Effector memory CD8-positive, alpha-beta T cell (primary cell): Measurements from ENCODE around the gene PPP1R16B.
A peak's percentile ranks its signal among the peaks of the same experiment; 100 is the strongest.
"Not testable (repeated sequence)": the region's sequence is repeated elsewhere in the genome, so short reads cannot be mapped to it uniquely, and the experiment has no call there.

Experiments
- ATAC-seq: fragments of 150-1000 bp; cut with Tn5 transposase; replicated peaks from 2 replicates; pipeline ENCODE4 v1.10.0; 2021; ENCODE audit warnings: mild to moderate bottlenecking, moderate library complexity
- DNase-seq, 3 experiments: peaks; one replicate each; pipeline ENCODE4 v3.0.0; 2021
- H3K27ac Mint-ChIP-seq, 2 donors: one replicate each; pipeline ENCODE4 v1.8.0; 2022; ENCODE audit warnings: mild to moderate bottlenecking in 2 of 2, mixed read lengths in 2 of 2, moderate library complexity in 2 of 2
- H3K27me3 Mint-ChIP-seq, 2 donors: one replicate each; pipeline ENCODE4 v1.8.0; 2022; ENCODE audit warnings: mixed read lengths in 2 of 2
- H3K36me3 Mint-ChIP-seq: one replicate; pipeline ENCODE4 v1.8.0; 2022; ENCODE audit warnings: mild to moderate bottlenecking, moderate library complexity, mixed read lengths; ENCODE audit not compliant: insufficient read depth
- H3K4me1 Mint-ChIP-seq, 2 donors: one replicate each; pipeline ENCODE4 v1.8.0; 2022; ENCODE audit warnings: low read depth in 2 of 2, mixed read lengths in 2 of 2
- H3K4me3 Mint-ChIP-seq, 2 donors: one replicate each; pipeline ENCODE4 v1.8.0; 2022; ENCODE audit warnings: mild to moderate bottlenecking in 2 of 2, mixed read lengths in 2 of 2, moderate library complexity in 2 of 2
- H3K9me3 Mint-ChIP-seq, 2 donors: one replicate each; pipeline ENCODE4 v1.8.0; 2022; ENCODE audit warnings: mixed read lengths in 2 of 2

The PPP1R16B gene

DNA sequence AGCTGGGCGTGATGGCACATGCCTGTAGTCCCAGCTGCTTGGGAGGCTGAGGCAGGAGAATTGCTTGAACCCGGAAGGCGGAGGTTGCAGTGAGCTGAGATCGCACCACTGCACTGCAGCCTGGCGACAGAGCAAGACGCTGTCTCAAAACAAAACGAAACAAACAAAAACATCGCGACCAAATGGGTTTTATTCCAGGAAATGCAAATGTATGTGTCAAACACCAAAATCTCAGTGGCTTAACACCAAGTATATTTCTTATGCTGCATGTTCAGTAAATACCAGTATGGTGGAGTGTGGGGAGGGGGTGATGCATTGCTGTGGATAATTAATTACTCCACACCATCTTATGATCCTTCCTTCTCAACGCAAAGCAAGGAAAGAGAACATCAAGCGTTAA is 29.1 kb upstream of the PPP1R16B start:
- Mint-ChIP-seq H3K4me3 (peak overlapping the region; percentile 66 to 71), H3K27me3 (no peaks in the 10 kb centered on the region), H3K4me1 (peaks cover 2 to 8% of the 10 kb centered on the region in 2 donors), H3K9me3 (peaks cover 3 to 8% of the 10 kb centered on the region in 2 donors), H3K27ac (peak overlapping the region; percentile 94 to 95), H3K36me3 (peaks cover 23% of the 10 kb centered on the region)
- peak; percentile 91 for ATAC-seq
- peak; percentile 24 to 34 (median 25) for DNase-seq

DNA sequence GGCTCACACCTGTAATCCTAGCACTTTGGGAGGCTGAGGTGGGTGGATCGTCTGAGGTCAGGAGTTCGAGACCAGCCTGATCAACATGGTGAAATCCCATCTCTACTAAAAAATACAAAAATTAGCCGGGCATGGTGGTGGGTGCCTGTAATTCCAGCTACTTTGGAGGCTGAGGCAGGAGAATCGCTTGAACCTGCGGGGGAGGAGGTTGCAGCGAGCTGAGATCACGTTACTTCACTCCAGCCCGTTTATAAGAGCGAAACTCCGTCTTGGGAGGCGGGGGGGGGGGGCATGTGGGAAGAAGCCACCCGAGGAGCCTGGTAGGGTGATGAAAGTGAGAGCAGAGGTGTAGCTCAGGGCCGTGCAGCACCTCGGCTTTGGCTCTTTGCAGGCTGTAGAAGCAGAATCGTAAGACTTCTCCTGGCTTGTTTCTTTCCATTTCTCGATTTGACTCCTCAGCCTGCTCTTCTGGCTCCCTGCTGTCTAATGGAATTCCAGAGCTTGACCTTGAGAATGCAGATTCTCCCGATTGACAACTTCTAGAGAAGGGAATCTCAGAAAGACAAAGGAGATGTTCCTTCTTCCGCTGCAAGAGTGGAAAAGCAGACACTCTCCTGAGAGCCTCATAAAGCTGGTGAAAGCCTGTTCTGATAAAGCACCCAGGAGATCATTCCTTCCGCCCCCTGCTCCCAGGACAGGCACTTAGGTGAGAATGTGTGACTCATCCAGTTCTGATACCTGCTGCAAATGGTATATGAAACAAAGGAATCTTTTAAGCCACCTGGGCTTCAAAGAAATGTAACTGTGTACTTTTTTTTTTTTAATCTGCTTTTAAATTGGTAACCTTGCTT is 26.0 kb upstream of the PPP1R16B start:
- Mint-ChIP-seq H3K36me3 (peaks cover 5% of the 10 kb centered on the region), H3K27me3 (no peaks in the 10 kb centered on the region), H3K27ac (peak overlapping the region in 1 of 2 donors; percentile 46), H3K4me1 (peaks cover 0 to 8% of the 10 kb centered on the region in 2 donors), H3K9me3 (no peaks in the 10 kb centered on the region), H3K4me3 (no peak overlapping the region)
- DNase-seq (no peak), ATAC-seq (no peak)

DNA sequence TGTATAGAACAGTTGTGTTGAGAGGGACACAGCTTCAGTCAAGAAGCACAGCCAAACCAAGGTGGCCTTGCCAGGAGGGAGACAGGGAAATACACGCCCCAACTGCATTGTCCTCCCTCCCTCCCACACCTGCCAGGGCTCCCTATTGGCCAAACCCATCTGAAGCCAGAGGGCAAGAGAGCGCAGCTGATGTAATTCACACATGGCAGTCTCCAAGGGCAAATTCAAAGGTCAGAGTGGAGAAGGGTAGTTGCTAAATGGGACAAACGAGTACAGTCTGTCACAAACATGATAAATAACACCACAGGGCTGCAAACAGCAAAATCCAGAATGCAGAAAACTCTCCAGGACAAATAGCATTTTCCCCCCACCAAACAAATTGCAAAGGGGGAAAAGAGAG is 23.2 kb upstream of the PPP1R16B start:
- Mint-ChIP-seq H3K4me1 (no peaks in the 10 kb centered on the region), H3K27me3 (no peaks in the 10 kb centered on the region), H3K27ac (peak overlapping the region in 1 of 2 donors; percentile 41), H3K9me3 (no peaks in the 10 kb centered on the region), H3K4me3 (no peak overlapping the region), H3K36me3 (peaks cover 5% of the 10 kb centered on the region)
- DNase-seq (no peak), ATAC-seq (no peak)

DNA sequence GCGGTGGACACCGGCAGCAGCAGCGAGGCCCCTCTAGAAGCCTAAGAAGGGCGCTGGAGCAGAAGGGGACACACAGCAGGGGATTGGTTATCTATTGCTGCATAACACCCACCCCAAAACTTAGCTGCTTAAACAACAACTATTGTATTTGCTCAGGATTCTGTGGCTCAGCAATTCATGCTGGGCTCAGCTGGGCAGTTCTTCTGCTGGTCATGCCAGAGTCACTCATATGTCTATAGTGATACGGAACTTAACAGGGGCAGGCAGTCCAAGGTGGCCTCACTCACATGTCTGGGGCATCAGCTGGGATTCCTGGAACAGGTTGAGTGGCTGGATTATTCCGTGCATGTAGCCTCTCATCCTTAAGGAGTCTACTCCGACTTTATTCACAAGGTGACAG is 17.6 kb upstream of the PPP1R16B start:
- no peaks in the 10 kb centered on the region for H3K36me3 Mint-ChIP-seq
- peaks cover 3 to 4% of the 10 kb centered on the region in 2 donors for H3K4me1 Mint-ChIP-seq
- H3K27me3 Mint-ChIP-seq = no peaks in the 10 kb centered on the region

DNA sequence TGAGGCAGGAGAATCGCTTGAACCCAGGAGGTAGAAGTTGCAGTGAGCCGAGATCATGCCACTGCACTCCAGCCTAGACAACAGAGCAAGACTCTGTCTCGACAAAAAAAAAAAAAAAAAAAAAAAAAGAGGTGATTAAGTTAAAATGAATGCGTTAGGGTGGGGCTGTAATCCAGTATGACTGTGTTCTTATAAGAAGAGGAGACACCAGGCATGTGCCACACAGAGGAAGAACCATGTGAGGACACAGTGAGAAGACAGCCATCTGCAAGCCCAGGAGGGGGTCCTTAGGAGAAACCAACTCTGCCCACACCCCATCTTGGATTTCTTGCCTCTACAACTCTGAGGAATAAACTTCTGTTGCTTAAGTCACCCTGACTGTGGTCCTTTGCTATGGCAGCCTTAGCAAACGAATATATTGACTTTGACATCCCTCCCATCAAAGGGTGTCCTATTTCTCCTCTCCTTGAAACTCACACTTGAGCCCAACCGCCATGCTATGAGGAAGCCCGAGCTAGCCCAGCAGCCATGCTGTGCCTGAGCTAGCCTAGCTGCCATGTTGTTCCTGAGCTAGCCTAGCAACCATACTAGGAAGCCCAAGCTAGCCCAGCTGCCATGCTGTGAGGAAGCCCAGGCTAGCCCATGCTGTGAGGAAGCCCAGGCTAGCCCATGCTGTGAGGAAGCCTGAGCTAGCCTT is 15.8 kb upstream of the PPP1R16B start:
- ATAC-seq (no peak), DNase-seq (no peak)
- Mint-ChIP-seq H3K4me1 (peaks cover 4 to 7% of the 10 kb centered on the region in 2 donors), H3K27ac (no peak overlapping the region), H3K36me3 (no peaks in the 10 kb centered on the region), H3K4me3 (no peak overlapping the region), H3K27me3 (no peaks in the 10 kb centered on the region), H3K9me3 (no peaks in the 10 kb centered on the region)

More for the DNA sequence above, 17.6 kb upstream of the PPP1R16B start:
- DNase-seq = no peak
- Mint-ChIP-seq H3K4me3 (no peak overlapping the region), H3K27ac (no peak overlapping the region), H3K9me3 (no peaks in the 10 kb centered on the region)
- ATAC-seq = no peak

DNA sequence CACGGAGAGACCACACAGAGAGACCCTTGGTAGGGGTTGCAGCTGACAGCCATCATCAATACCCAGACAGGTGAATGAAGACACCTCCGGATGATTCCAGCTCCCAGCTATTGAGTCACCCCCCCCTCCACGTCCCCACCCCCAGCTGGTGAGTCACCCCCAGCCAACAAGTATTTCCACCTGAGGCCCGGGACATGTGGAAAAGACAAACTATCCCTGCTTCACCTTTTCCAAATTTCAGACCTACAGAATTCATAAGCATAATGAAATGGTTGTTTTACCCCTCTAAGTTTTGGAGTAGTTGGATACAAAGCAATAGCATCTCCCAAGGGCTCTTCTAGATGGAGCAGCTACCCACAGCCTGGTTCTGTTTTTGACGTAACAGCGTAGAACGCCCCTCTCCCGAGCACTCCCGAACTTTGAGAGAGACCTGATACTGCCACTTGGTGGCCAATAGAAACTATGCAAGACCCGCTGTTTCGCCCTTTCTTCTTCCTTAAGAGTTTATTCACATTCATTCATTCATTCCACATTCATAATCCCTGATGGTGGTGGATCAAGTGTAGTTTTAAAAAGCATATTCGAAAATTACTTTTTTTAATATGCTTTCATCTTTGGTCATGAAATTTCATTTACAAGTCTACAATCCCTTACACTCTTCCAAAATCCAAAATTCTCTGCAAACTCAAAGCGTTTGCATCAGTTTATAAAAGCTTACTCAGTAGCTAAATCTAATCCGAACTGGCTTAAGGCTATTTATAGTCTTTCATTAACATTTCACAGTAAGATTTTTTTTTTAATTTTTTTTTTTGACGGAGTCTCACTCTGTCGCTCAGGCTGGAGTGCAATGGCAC is 15.1 kb upstream of the PPP1R16B start:
- no peaks in the 10 kb centered on the region for H3K27me3 Mint-ChIP-seq
- ATAC-seq (no peak), DNase-seq (peak in 1 of 3 experiments; percentile 33)
- no peaks in the 10 kb centered on the region for H3K36me3 Mint-ChIP-seq
- no peaks in the 10 kb centered on the region for H3K9me3 Mint-ChIP-seq
- H3K4me3 Mint-ChIP-seq = peak overlapping the region in 1 of 2 donors; percentile 56
- peak overlapping the region in 1 of 2 donors; percentile 84 for H3K27ac Mint-ChIP-seq
- peaks cover 4 to 7% of the 10 kb centered on the region in 2 donors for H3K4me1 Mint-ChIP-seq

DNA sequence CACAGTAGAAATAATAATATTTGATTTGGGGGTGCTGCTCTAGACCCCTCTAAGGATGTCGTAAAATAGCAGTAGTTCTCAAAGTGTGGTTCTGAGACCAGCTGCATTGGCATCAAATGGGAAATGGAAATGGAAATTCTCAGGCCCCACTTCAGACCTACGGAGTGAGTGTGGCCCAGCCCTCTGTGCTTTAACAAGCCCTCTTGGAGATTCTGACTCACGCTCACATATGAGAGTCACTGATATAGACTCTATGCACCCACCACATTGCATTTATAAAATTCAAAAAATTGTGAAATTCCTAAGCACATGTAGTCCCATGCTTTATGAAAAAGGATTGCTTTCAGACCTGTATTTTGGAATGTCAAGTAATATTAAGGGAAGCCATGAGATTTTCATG is 14.2 kb upstream of the PPP1R16B start:
- Mint-ChIP-seq H3K9me3 (no peaks in the 10 kb centered on the region), H3K36me3 (no peaks in the 10 kb centered on the region), H3K27me3 (no peaks in the 10 kb centered on the region), H3K27ac (no peak overlapping the region), H3K4me3 (no peak overlapping the region), H3K4me1 (peaks cover 4 to 7% of the 10 kb centered on the region in 2 donors)
- DNase-seq = no peak
- no peak for ATAC-seq

DNA sequence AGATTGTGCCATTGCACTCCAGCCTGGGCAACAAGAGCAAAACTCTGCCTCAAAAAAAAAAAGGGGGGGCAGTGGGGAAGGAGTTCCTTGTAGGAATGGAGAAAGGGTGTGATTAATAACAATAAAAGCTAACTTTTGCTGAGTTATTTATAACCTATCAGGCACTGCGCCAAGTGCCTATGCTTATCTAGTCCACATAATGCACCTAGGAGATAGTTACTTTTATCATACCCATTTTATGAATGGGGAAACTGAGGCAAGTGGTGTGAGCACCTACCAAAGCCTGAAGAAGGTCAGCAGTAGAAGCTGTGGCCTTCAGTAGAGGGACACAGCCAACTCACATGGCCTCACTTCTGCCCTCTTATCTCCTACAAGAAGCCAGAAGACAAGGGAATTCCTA is 13.6 kb upstream of the PPP1R16B start:
- no peak overlapping the region for H3K4me3 Mint-ChIP-seq
- no peaks in the 10 kb centered on the region for H3K9me3 Mint-ChIP-seq
- DNase-seq (no peak), ATAC-seq (no peak)
- no peak overlapping the region for H3K27ac Mint-ChIP-seq
- H3K27me3 Mint-ChIP-seq = no peaks in the 10 kb centered on the region
- H3K4me1 Mint-ChIP-seq = peaks cover 4 to 7% of the 10 kb centered on the region in 2 donors
- no peaks in the 10 kb centered on the region for H3K36me3 Mint-ChIP-seq

DNA sequence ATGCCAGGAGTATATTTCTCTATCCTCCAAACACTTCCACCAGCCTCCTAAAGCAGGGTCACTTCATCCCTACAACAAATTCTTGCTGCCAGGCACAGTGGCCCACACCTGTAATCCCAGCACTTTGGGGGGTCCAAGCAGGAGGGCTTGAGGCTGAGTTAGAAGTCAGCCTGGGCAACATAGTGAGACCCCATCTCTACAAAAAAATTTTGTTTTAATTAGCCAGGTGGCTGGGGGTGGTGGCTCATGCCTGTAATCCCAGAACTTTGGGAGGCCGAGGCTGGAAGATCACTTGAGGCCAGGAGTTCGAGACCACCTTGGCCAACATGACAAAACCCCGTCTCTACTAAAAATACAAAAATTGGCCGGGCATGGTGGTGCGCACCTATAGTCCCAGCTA is 11.4 kb upstream of the PPP1R16B start:
- H3K27me3 Mint-ChIP-seq, H3K36me3 Mint-ChIP-seq, H3K27ac Mint-ChIP-seq, DNase-seq, H3K9me3 Mint-ChIP-seq, H3K4me3 Mint-ChIP-seq, ATAC-seq: not testable (repeated sequence)
- H3K4me1 Mint-ChIP-seq = peaks cover 9 to 12% of the 10 kb centered on the region in 2 donors

DNA sequence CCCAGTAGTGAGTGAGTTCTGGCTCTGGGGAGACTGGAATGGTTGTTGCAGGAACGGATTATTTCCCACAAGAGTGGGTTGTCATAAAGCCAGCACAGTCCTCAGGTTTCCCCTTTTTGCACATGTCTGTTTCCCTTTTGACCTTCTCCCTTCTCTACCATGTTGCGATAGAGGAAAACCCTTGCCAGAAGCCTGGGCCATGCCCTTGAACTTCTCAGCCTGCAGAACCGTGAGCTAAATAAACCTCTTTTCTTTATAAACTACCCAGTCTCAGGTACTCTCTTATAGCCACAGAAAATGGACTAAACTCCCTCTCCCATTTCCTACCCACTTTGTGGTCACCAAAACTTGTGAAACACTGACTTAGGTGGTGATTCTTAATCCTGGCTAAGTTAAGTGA is 7.2 kb upstream of the PPP1R16B start:
- no peak for DNase-seq
- Mint-ChIP-seq H3K27me3 (no peaks in the 10 kb centered on the region), H3K4me3 (no peak overlapping the region), H3K9me3 (no peaks in the 10 kb centered on the region), H3K4me1 (peaks cover 12 to 14% of the 10 kb centered on the region in 2 donors), H3K27ac (peak overlapping the region in 1 of 2 donors; percentile 77), H3K36me3 (peaks cover 3% of the 10 kb centered on the region)
- ATAC-seq = no peak

DNA sequence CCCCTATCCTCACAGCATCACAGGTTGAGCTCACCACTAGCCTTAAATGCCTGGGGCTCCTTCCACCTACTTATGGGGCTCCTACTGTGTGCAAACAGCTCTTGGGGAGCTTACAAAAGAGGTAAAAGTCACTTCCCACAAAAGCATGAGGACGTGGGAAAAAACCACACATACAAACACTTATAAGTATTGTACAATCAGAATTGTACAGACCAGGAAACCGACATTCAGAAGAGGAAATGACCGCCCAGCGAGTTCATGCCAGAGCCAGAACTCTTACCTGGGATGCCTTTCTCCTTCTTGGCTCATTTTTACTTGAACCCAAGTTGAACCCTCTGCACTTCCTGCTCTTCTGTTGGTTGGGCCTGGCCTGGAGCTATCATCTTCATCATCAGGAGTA is 6.3 kb upstream of the PPP1R16B start:
- Mint-ChIP-seq H3K27me3 (no peaks in the 10 kb centered on the region), H3K4me1 (peaks cover 11 to 20% of the 10 kb centered on the region in 2 donors), H3K9me3 (no peaks in the 10 kb centered on the region), H3K36me3 (peaks cover 3% of the 10 kb centered on the region), H3K27ac (peak overlapping the region; percentile 69 to 77), H3K4me3 (no peak overlapping the region)
- ATAC-seq (no peak), DNase-seq (no peak)

DNA sequence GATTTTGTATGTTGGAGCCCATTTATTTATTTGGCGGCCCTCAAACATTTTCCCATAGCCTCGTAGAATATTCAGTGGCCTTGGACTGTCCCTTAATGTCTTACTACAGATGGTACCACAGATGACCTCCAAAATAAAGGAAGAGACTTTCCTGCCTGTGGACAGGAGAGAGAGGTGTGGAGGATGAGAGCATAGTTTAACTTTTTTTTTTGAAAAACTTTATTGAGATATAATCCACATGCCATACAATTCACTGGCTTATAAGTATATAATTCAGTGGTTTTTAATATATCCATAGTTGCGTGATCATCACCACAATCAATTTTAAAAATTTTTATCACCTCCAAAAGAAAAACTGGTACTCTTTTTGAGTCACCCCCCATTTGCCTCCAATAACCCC is 4.6 kb upstream of the PPP1R16B start:
- no peak overlapping the region for H3K4me3 Mint-ChIP-seq
- H3K27me3 Mint-ChIP-seq = no peaks in the 10 kb centered on the region
- no peak for ATAC-seq
- peaks cover 21 to 30% of the 10 kb centered on the region in 2 donors for H3K4me1 Mint-ChIP-seq
- H3K36me3 Mint-ChIP-seq = peaks cover 19% of the 10 kb centered on the region
- no peak overlapping the region for H3K27ac Mint-ChIP-seq
- no peak for DNase-seq
- H3K9me3 Mint-ChIP-seq = no peaks in the 10 kb centered on the region

DNA sequence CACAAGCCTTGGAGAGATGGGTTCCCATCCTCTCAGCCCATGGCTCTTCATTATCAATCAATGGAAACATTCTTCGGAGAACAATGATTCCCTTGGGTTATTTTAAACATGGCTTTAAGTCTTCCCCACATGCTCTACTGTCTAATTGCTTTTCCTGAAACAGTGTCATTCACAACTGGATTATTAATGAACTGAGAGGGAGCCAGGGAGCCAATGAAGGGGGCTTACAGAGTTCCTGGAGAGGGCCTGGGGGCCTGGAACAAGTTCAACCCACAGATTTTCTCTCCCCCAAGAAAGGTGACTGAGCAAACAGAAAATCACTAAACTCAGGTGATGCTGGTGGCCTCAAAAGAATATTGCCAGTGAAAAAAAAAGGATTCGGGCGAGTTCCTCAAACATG is 1.3 kb upstream of the PPP1R16B start:
- H3K4me3 Mint-ChIP-seq = peak overlapping the region; percentile 85
- ATAC-seq = no peak
- H3K27ac Mint-ChIP-seq = peak overlapping the region; percentile 98 to 99
- H3K36me3 Mint-ChIP-seq = peaks cover 48% of the 10 kb centered on the region
- DNase-seq = no peak
- no peaks in the 10 kb centered on the region for H3K9me3 Mint-ChIP-seq
- no peaks in the 10 kb centered on the region for H3K27me3 Mint-ChIP-seq
- H3K4me1 Mint-ChIP-seq = peaks cover 40 to 42% of the 10 kb centered on the region in 2 donors
